Measurements from ENCODE around the gene C1QTNF4. TPM values are rescaled to one million over a fixed set of nuclear protein-coding genes. Genes with fewer than 3 reads are reported as not detected.

C1QTNF4 gene
- total and polyA plus RNA-seq, 9 of the 15 experiments (the other 6 are each of a cell fraction or from before 2014, with no cell fraction given) = not detected

- TF ChIP-seq NR2C2 (CRISPR knock-in tag; IDR thresholded peaks at IDR 0.05) = peak; percentile 33; the same call in 1 of the 2 replicates
- TF ChIP-seq NR2C2 (tag; IDR thresholded peaks at IDR 0.05) = peak; percentile 75; the same call in 1 of the 2 replicates
- no peak for TF ChIP-seq CSDE1 (IDR thresholded peaks at IDR 0.05)
- TF ChIP-seq ARID4B (CRISPR knock-in tag; IDR thresholded peaks at IDR 0.05) = no peak
- TF ChIP-seq SP1 (CRISPR knock-in tag; IDR thresholded peaks at IDR 0.05) = peak; percentile 68; the same call in 1 of the 2 replicates
- TF ChIP-seq CLOCK (CRISPR knock-in tag; IDR thresholded peaks at IDR 0.05; ENCODE audit: borderline replicate concordance) = no peak
- TF ChIP-seq KHSRP (IDR thresholded peaks at IDR 0.05) = no peak
- no peak; the same call in none of the 2 replicates for TF ChIP-seq TCF3 (CRISPR knock-in tag; IDR thresholded peaks at IDR 0.05)
- TF ChIP-seq ZHX1 (conservative IDR thresholded peaks at IDR 0.05; ENCODE audit: low read length) = peak; percentile 76
- peak; percentile 56 for TF ChIP-seq JUND (IDR thresholded peaks at IDR 0.05; ENCODE audit: borderline replicate concordance, low read depth, low read length)
- TF ChIP-seq JUND (tag; IDR thresholded peaks at IDR 0.05; ENCODE audit: borderline replicate concordance, low read depth, low read length) = no peak; the same call in 2 of the 3 replicates
- TF ChIP-seq ZBTB9 (CRISPR knock-in tag; IDR thresholded peaks at IDR 0.05) = peak; percentile 48; the same call in 1 of the 2 replicates
- TF ChIP-seq ZNF512 (tag; IDR thresholded peaks at IDR 0.05) = no peak
These were observed 41.4 kb downstream of the C1QTNF4 start, which contains the start of gene CELF1 (continued) for GRCh38 chr11:47552566-47553405.

Measured in K562 (cell line).